HG02763 (cell line): ENCODE data around the gene ARID1B.

Experiments
- ATAC-seq: cut with Tn5 transposase; IDR thresholded peaks from one replicate; pipeline ENCODE4 v1.9.1; 2021; ENCODE audit warnings: mild to moderate bottlenecking, moderate library complexity; ENCODE audit not compliant: unreplicated experiment

ARID1B gene

GRCh38 chr6:156850353-156850752 lies 73.2 kb downstream of the ARID1B start:
- no peak for ATAC-seq

- no peak for ATAC-seq
Observed at GRCh38 chr6:156851454-156851921, 74.3 kb downstream of the ARID1B start.

GRCh38 chr6:156852147-156852857 lies 75.1 kb downstream of the ARID1B start:
- peak; percentile 56 for ATAC-seq

- ATAC-seq, result no peak
Observed at GRCh38 chr6:156852858-156853216, 75.7 kb downstream of the ARID1B start.

GRCh38 chr6:156853733-156854132 lies 76.6 kb downstream of the ARID1B start:
- no peak for ATAC-seq

- ATAC-seq, result no peak
Observed at GRCh38 chr6:156854466-156855161, 77.4 kb downstream of the ARID1B start.

GRCh38 chr6:156857573-156857972 lies 80.4 kb downstream of the ARID1B start:
- ATAC-seq, result no peak

- ATAC-seq, result no peak
Observed at GRCh38 chr6:156859686-156860085, 82.5 kb downstream of the ARID1B start.

GRCh38 chr6:156862711-156863110 lies 85.5 kb downstream of the ARID1B start:
- ATAC-seq, result no peak

- ATAC-seq, result no peak
Observed at GRCh38 chr6:156863504-156863903, 86.3 kb downstream of the ARID1B start.

GRCh38 chr6:156864557-156864956 lies 87.4 kb downstream of the ARID1B start:
- ATAC-seq, result no peak

GRCh38 chr6:156865019-156865629 lies 87.9 kb downstream of the ARID1B start:
- no peak for ATAC-seq

- ATAC-seq, result no peak
Observed at GRCh38 chr6:156866220-156867015, 89.2 kb downstream of the ARID1B start.

- no peak for ATAC-seq
Observed at GRCh38 chr6:156867121-156867520, 89.9 kb downstream of the ARID1B start.

GRCh38 chr6:156868385-156868784 lies 91.2 kb downstream of the ARID1B start:
- ATAC-seq, result no peak

- no peak for ATAC-seq
Observed at GRCh38 chr6:156869980-156870398, 92.8 kb downstream of the ARID1B start.

- ATAC-seq, result no peak
Observed at GRCh38 chr6:156870924-156871539, 93.9 kb downstream of the ARID1B start.

GRCh38 chr6:156872903-156873302 lies 95.7 kb downstream of the ARID1B start:
- no peak for ATAC-seq

GRCh38 chr6:156873654-156874380 lies 96.6 kb downstream of the ARID1B start:
- ATAC-seq, result no peak

GRCh38 chr6:156875062-156875461 lies 97.9 kb downstream of the ARID1B start:
- ATAC-seq, result no peak
